ENCODE data around the gene HLA-A.

GRCh38 chr6:29919506-29920445, 22.6 kb upstream of the HLA-A start:
- TF ChIP-seq POLR2AphosphoS5 (IDR thresholded peaks at IDR 0.05; ENCODE audit: control insufficient read depth, insufficient read depth, low read depth, low read length): no peak
- TF ChIP-seq POLR2A (conservative IDR thresholded peaks at IDR 0.05): no peak
- no peak for TF ChIP-seq CTCF (IDR thresholded peaks at IDR 0.05 in 2 of 3, conservative IDR thresholded peaks at IDR 0.05 in 1 of 3; ENCODE audit: insufficient read depth in 2 of 3, low read depth in 1 of 3, low read length in 3 of 3)
- no peak for TF ChIP-seq ZNF707 (CRISPR knock-in tag; conservative IDR thresholded peaks at IDR 0.05)
- TF ChIP-seq ZKSCAN8 (CRISPR knock-in tag; IDR thresholded peaks at IDR 0.05): no peak
